HepG2 (cell line): Measurements from ENCODE around the gene RYR2.

Experiments
- ATF3 ChIP-seq: sonication (generic); formaldehyde crosslinking; IDR thresholded peaks from 2 replicates; pipeline ENCODE4 v1.4.0; 2020; ENCODE audit warnings: missing genetic modification reagents
- CEBPB ChIP-seq: IDR thresholded peaks from 2 replicates; pipeline ENCODE4 v1.6.1; 2011; ENCODE audit warnings: low read depth, low read length, improper control_type of control experiment, borderline replicate concordance
- ZNF549 ChIP-seq: sonication (generic); formaldehyde crosslinking; IDR thresholded peaks from 2 replicates; pipeline ENCODE4 v1.5.0; 2020; ENCODE audit warnings: missing genetic modification reagents

GRCh38 chr1:237580726-237581125, 538.7 kb downstream of the RYR2 start:
- no peak for TF ChIP-seq ATF3 (CRISPR knock-in tag)
- TF ChIP-seq ZNF549 (CRISPR knock-in tag): no peak
- no peak for TF ChIP-seq CEBPB
